Measurements from ENCODE around the gene MTARC2.

MTARC2 gene

GRCh38 chr1:220791956-220792355 is 43.8 kb downstream of the MTARC2 start:
- no peak for TF ChIP-seq Cebpa-rat (IDR thresholded peaks at IDR 0.05)
- no peak overlapping the region for H3K9ac ChIP-seq
- H3K36me3 ChIP-seq = no peaks in the 10 kb centered on the region

GRCh38 chr1:220796530-220796929 is 48.4 kb downstream of the MTARC2 start:
- Histone ChIP-seq H3K4me2 (no peak overlapping the region), H3K9ac (no peak overlapping the region), H4K20me1 (no peaks in the 10 kb centered on the region), H3K27me3 (no peaks in the 10 kb centered on the region), H3K4me1 (peaks cover under 1% of the 10 kb centered on the region), H3K27ac (no peak overlapping the region), H3K36me3 (no peaks in the 10 kb centered on the region), H3K9me3 (no peaks in the 10 kb centered on the region), H3K4me3 (no peak overlapping the region)
- no peak for TF ChIP-seq Cebpa-rat (IDR thresholded peaks at IDR 0.05)

More at GRCh38 chr1:220791956-220792355, 43.8 kb downstream of the MTARC2 start:
- H4K20me1 ChIP-seq = no peaks in the 10 kb centered on the region
- H3K27me3 ChIP-seq = peaks cover 12% of the 10 kb centered on the region
- H3K27ac ChIP-seq = no peak overlapping the region
- 0 out of 2 replicates have a peak, but pooled peaks cover 6% of the 10 kb centered on the region for H3K9me3 ChIP-seq
- peaks cover 14% of the 10 kb centered on the region for H3K4me1 ChIP-seq
- H3K4me3 ChIP-seq = no peak overlapping the region
- no peak overlapping the region for H3K4me2 ChIP-seq

GRCh38 chr1:220797044-220797443 is 48.9 kb downstream of the MTARC2 start:
- Histone ChIP-seq H3K36me3 (no peaks in the 10 kb centered on the region), H3K4me3 (no peak overlapping the region), H3K9me3 (no peaks in the 10 kb centered on the region), H3K9ac (no peak overlapping the region), H3K27me3 (no peaks in the 10 kb centered on the region), H3K27ac (no peak overlapping the region), H3K4me1 (no peaks in the 10 kb centered on the region), H3K4me2 (no peak overlapping the region), H4K20me1 (no peaks in the 10 kb centered on the region)
- no peak for TF ChIP-seq Cebpa-rat (IDR thresholded peaks at IDR 0.05)

- Histone ChIP-seq H4K20me1 (no peaks in the 10 kb centered on the region), H3K4me2 (no peak overlapping the region), H3K36me3 (no peaks in the 10 kb centered on the region), H3K27ac (no peak overlapping the region), H3K4me1 (no peaks in the 10 kb centered on the region), H3K4me3 (no peak overlapping the region), H3K27me3 (no peaks in the 10 kb centered on the region), H3K9me3 (peaks cover 4% of the 10 kb centered on the region), H3K9ac (no peak overlapping the region)
- TF ChIP-seq Cebpa-rat (IDR thresholded peaks at IDR 0.05) = no peak
Measured at GRCh38 chr1:220797553-220797952, 49.4 kb downstream of the MTARC2 start.

- Histone ChIP-seq H3K36me3 (no peaks in the 10 kb centered on the region), H3K4me2 (no peak overlapping the region), H4K20me1 (no peaks in the 10 kb centered on the region), H3K9ac (no peak overlapping the region), H3K9me3 (peaks cover 12% of the 10 kb centered on the region), H3K27ac (no peak overlapping the region), H3K27me3 (no peaks in the 10 kb centered on the region), H3K4me1 (no peaks in the 10 kb centered on the region), H3K4me3 (no peak overlapping the region)
- TF ChIP-seq Cebpa-rat (IDR thresholded peaks at IDR 0.05) = no peak
Measured at GRCh38 chr1:220798338-220798737, 50.2 kb downstream of the MTARC2 start.

GRCh38 chr1:220800262-220800661 is 52.1 kb downstream of the MTARC2 start:
- TF ChIP-seq Cebpa-rat (IDR thresholded peaks at IDR 0.05) = no peak
- Histone ChIP-seq H3K4me1 (no peaks in the 10 kb centered on the region), H3K9ac (no peak overlapping the region), H3K27me3 (no peaks in the 10 kb centered on the region), H3K27ac (no peak overlapping the region), H3K4me2 (no peak overlapping the region), H4K20me1 (no peaks in the 10 kb centered on the region), H3K9me3 (peaks cover 14% of the 10 kb centered on the region), H3K4me3 (no peak overlapping the region), H3K36me3 (no peaks in the 10 kb centered on the region)

- Histone ChIP-seq H3K4me1 (no peaks in the 10 kb centered on the region), H3K4me2 (no peak overlapping the region), H3K9me3 (peaks cover 14% of the 10 kb centered on the region), H3K27ac (no peak overlapping the region), H4K20me1 (no peaks in the 10 kb centered on the region), H3K4me3 (no peak overlapping the region), H3K27me3 (no peaks in the 10 kb centered on the region), H3K9ac (no peak overlapping the region), H3K36me3 (no peaks in the 10 kb centered on the region)
- TF ChIP-seq Cebpa-rat (IDR thresholded peaks at IDR 0.05) = no peak
Measured at GRCh38 chr1:220803401-220804201, 55.5 kb downstream of the MTARC2 start.

- no peaks in the 10 kb centered on the region for H3K4me1 ChIP-seq
- no peak overlapping the region for H3K9ac ChIP-seq
- H3K27me3 ChIP-seq = no peaks in the 10 kb centered on the region
- H3K9me3 ChIP-seq = peaks cover 14% of the 10 kb centered on the region
- H4K20me1 ChIP-seq = no peaks in the 10 kb centered on the region
- no peak overlapping the region for H3K27ac ChIP-seq
- no peak for TF ChIP-seq Cebpa-rat (IDR thresholded peaks at IDR 0.05)
- H3K4me2 ChIP-seq = no peak overlapping the region
- H3K4me3 ChIP-seq = no peak overlapping the region
- no peaks in the 10 kb centered on the region for H3K36me3 ChIP-seq
Measured at GRCh38 chr1:220804202-220804586, 56.1 kb downstream of the MTARC2 start.

GRCh38 chr1:220806408-220806807 is 58.3 kb downstream of the MTARC2 start:
- Histone ChIP-seq H3K9me3 (peaks cover 14% of the 10 kb centered on the region), H3K27me3 (no peaks in the 10 kb centered on the region), H3K36me3 (no peaks in the 10 kb centered on the region), H4K20me1 (no peaks in the 10 kb centered on the region), H3K4me2 (no peak overlapping the region), H3K27ac (no peak overlapping the region), H3K4me3 (no peak overlapping the region), H3K4me1 (peaks cover 4% of the 10 kb centered on the region; the same call in 1 of the 2 replicates), H3K9ac (no peak overlapping the region)
- TF ChIP-seq Cebpa-rat (IDR thresholded peaks at IDR 0.05) = no peak

GRCh38 chr1:220807726-220808125 is 59.6 kb downstream of the MTARC2 start:
- Histone ChIP-seq H3K36me3 (no peaks in the 10 kb centered on the region), H3K4me2 (no peak overlapping the region), H3K9me3 (peaks cover 8% of the 10 kb centered on the region), H3K9ac (no peak overlapping the region), H3K27me3 (no peaks in the 10 kb centered on the region), H3K4me1 (peaks cover 4% of the 10 kb centered on the region; the same call in 1 of the 2 replicates), H3K4me3 (no peak overlapping the region), H3K27ac (no peak overlapping the region), H4K20me1 (no peaks in the 10 kb centered on the region)
- TF ChIP-seq Cebpa-rat (IDR thresholded peaks at IDR 0.05) = no peak

Data from BLaER1 (cell line).